Neutrophil (primary cell): Measurements from ENCODE around the gene CKB.

Experiments
- H3K27ac ChIP-seq: fragments of 200-600 bp; sonication (generic); 2 replicates; pipeline ENCODE4 v1.5.1; 2016; ENCODE audit warnings: mild to moderate bottlenecking, moderate library complexity
- H3K27me3 ChIP-seq: fragments of 200-600 bp; sonication (generic); 2 replicates; pipeline ENCODE4 v1.6.0; 2016; ENCODE audit warnings: mild to moderate bottlenecking
- H3K36me3 ChIP-seq: fragments of 200-600 bp; sonication (generic); 2 replicates; pipeline ENCODE4 v1.5.1; 2017
- H3K4me1 ChIP-seq, 2 experiments: fragments of 200-600 bp in 1 of 2; sonication (generic) in 1 of 2; 1 replicate in 1 of 2; 2 replicates in 1 of 2; pipeline versions ENCODE4 v1.5.1 to v1.6.1; 2013 to 2016; ENCODE audit warnings: low read depth in 1 of 2, low read length in 1 of 2, mild to moderate bottlenecking in 1 of 2, moderate library complexity in 1 of 2; ENCODE audit not compliant: control insufficient read depth in 1 of 2, insufficient read depth in 1 of 2
- H3K4me3 ChIP-seq, 2 experiments: fragments of 200-600 bp in 1 of 2; sonication (generic) in 1 of 2; 1 replicate in 1 of 2; 2 replicates in 1 of 2; pipeline ENCODE4 v1.5.1; 2013 to 2016; ENCODE audit warnings: low read depth in 1 of 2, low read length in 1 of 2, mild to moderate bottlenecking in 1 of 2, moderate library complexity in 1 of 2
- H3K9me3 ChIP-seq: fragments of 200-600 bp; sonication (generic); 2 replicates; pipeline ENCODE4 v1.5.1; 2016
- TF ChIP-seq, protein P1 (sequence below): fragments of 200-600 bp; sonication (generic); IDR thresholded peaks from 2 replicates; pipeline ENCODE4 v1.5.1; 2016; ENCODE audit warnings: antibody characterized with exemption

Gene CKB

DNA sequence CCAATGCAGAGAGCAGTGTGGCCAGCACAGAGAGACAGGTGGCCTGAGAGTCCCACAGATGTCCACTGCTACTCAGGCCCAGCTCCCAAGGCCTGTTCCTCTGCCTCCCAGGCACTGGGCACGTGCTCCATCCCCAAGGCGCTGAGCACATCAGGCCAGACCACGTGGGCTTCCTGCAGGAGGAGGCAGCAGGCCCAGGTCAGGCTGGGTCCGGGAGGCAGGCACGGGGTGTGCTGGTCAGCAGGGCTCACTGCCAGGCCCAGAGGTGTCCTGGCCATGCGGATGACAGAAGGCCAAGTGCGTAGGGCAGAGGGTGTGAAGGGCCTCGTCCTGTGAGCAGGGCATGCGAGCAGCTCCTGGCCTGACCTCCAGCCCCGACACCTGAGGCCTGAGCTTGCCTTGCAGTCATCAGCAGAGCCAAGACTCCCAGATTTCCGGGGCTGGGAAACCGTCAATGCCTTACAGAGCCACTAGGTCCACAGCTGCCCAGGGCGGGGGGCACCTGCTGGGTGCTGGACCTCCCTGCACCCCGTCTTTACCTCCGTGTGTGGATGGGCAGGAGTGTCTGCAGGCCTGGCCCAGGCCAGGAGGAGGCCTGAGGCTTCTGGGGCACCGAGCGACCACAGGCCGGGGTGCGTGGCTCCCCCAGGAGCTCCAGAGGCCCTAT, 21.2 kb upstream of the CKB start:
- Histone ChIP-seq H3K36me3 (no peaks in the 10 kb centered on the region), H3K27me3 (peaks cover 34% of the 10 kb centered on the region), H3K27ac (no peak overlapping the region), H3K4me3 (no peak overlapping the region), H3K4me1 (no peaks in the 10 kb centered on the region), H3K9me3 (no peaks in the 10 kb centered on the region)
- TF ChIP-seq, protein P1, sequence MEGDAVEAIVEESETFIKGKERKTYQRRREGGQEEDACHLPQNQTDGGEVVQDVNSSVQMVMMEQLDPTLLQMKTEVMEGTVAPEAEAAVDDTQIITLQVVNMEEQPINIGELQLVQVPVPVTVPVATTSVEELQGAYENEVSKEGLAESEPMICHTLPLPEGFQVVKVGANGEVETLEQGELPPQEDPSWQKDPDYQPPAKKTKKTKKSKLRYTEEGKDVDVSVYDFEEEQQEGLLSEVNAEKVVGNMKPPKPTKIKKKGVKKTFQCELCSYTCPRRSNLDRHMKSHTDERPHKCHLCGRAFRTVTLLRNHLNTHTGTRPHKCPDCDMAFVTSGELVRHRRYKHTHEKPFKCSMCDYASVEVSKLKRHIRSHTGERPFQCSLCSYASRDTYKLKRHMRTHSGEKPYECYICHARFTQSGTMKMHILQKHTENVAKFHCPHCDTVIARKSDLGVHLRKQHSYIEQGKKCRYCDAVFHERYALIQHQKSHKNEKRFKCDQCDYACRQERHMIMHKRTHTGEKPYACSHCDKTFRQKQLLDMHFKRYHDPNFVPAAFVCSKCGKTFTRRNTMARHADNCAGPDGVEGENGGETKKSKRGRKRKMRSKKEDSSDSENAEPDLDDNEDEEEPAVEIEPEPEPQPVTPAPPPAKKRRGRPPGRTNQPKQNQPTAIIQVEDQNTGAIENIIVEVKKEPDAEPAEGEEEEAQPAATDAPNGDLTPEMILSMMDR, result no peak

DNA sequence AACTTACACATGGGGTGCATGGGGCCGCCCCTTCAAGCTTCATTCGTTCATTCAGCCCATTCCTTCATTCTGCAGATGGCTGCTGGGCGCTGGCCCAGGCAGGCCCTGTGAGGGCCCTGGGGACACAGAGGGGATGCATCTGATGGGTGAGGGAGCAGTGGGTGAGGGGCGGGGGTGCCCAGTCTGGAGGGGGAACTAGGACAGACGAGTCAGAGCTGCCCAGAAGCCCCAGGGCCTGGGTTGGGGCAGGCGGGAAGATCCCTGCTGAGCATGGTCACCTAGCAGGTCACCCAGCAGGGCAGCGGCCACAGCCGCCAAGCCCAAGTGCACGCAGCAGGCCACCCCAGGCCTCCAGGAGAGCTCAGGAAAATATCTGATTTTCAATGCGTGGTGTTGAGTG, 20.5 kb upstream of the CKB start:
- TF ChIP-seq, protein P1, result no peak
- Histone ChIP-seq H3K4me1 (no peaks in the 10 kb centered on the region), H3K27ac (no peak overlapping the region), H3K9me3 (no peaks in the 10 kb centered on the region), H3K27me3 (peaks cover 41% of the 10 kb centered on the region), H3K36me3 (no peaks in the 10 kb centered on the region), H3K4me3 (no peak overlapping the region)

DNA sequence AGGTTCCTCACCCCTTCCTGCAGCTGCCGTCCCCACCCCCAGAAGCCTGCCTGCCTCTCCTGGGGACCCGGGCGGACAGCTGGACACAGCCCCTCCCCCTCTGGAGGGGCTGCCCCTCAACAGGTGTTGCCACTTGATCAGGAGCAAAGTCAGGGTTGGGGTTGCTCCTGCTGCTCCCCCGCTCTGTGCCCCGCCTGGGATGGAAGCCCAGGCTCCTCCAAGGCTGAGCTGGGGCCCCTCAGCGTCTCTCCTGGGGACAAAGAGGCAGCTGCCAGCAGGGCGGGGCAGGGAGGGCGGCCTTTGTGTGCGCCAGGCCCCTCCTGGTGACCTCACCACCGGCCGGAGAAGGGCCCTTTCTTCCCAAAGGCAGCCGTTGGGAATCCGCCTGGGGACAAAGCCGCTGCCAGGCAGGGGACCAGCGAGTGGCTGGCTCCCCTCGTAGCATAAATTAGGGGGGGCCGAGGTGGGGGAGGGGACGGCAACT, 20.0 kb upstream of the CKB start:
- Histone ChIP-seq H3K36me3 (no peaks in the 10 kb centered on the region), H3K4me3 (no peak overlapping the region), H3K4me1 (no peaks in the 10 kb centered on the region), H3K9me3 (no peaks in the 10 kb centered on the region), H3K27me3 (peaks cover 43% of the 10 kb centered on the region), H3K27ac (no peak overlapping the region)
- TF ChIP-seq, protein P1, result no peak

DNA sequence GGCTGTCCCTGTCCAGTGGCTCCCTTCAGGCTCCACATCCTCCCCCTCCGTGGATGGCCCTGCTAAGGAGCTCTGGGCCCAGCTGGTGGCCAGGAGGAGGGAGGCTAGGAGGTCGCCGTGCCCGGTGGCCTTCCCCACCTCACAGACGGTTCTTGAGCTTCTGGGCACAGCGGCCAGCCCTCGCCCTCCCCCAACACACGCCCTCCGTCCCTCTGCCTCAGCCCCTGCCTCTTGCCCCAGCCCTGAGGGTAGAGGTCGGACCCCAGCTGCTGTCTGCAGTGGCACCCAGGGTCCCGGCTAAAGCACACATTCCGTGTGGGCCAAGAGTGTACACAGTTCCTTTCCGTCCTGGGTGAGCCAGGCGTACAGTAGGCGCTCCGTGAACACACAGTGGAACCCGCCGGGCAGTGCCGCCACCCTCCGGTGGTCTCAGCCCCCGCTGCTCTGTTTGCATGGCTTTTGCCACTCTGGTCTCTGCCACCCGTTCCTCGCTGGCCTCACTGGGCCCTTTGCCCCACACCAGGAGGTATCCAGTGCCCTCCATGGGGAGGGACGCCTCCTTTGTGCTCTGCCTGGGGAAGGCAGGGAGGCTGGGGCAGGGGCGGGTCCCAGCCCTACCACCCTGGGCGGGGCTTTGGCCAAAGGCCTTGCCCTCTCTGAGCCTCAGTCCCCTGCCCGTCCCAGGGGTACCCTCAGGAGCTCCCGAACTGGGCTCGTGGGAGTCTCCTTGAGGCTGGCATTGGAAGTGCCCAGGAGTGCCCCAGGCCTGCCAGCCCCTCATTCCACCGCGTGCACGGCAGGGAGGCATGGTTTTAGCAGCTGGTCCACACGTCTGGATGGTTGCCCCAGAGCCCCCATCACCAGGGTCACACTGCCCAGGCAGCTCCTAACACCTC, 19.3 kb upstream of the CKB start:
- no peaks in the 10 kb centered on the region for H3K9me3 ChIP-seq
- H3K27ac ChIP-seq, result no peak overlapping the region
- no peaks in the 10 kb centered on the region for H3K36me3 ChIP-seq
- TF ChIP-seq, protein P1, result no peak
- H3K4me1 ChIP-seq, result no peaks in the 10 kb centered on the region
- H3K27me3 ChIP-seq, result peaks cover 43% of the 10 kb centered on the region
- no peak overlapping the region for H3K4me3 ChIP-seq

DNA sequence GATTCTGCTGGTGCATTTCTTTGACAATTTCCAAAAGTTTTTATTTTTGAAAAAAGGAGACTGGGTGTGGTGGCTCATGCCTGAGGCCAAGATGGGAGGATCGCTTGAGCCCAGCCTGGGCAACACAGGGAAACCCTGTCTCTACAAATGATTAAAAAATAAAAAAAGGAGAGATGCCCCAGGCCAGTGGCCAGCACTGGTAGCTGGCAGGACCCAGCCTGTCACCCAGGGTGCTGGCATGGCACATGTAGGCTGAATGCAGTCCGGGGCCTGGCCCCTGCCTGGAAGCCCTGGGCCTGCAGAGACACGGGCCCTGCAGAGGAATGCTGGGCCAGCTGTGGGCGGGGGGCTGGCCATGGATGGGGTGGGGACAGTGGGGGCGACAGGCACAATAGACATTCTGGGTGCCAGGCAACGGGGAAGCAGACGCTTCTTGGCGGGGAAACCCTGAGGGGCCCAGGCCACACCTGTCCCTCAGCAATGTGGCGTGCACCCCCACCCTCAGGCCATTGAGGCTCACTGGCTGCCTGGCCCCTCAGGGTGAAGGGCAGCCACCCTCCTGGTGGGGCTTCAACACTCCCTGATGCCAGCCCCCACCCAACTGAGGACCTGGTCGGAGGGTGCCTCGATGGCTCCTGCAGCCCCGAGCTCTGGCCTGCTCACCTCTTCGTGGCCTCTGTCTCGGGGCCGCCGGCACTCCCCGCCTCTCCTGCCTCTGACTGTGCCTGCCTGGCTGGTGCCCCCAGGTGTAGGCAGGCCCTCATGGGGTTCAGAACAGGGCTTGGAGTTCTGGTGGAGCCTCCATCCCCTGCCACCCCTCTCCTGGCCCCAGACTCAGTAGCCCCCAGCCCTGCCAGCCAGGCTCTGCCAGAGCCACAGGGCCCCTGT, 18.4 kb upstream of the CKB start:
- Histone ChIP-seq H3K36me3 (no peaks in the 10 kb centered on the region), H3K27ac (no peak overlapping the region), H3K9me3 (no peaks in the 10 kb centered on the region), H3K4me3 (no peak overlapping the region), H3K4me1 (no peaks in the 10 kb centered on the region), H3K27me3 (peaks cover 43% of the 10 kb centered on the region)
- TF ChIP-seq, protein P1, result no peak
